Measurements from ENCODE around the gene C1orf198.

Gene C1orf198

GRCh38 chr1:230909974-230910754, 41.8 kb upstream of the C1orf198 start:
- H3K4me3 ChIP-seq (ENCODE audit: control insufficient read depth in 1 of 7, extremely low read depth in 1 of 7, insufficient read depth in 4 of 7, low read depth in 2 of 7, low read length in 6 of 7), result no peak overlapping the region
- CTCF ChIA-PET, result no interaction called here
- WGBS (ENCODE audit: insufficient coverage), result 94% methylated on average over 12 of the region's 13 CpGs
- H3K36me3 ChIP-seq (ENCODE audit: control insufficient read depth in 4 of 4, insufficient read depth in 4 of 4, low read length in 3 of 4), result peaks cover 11 to 60% (median 28%) of the 10 kb centered on the region in 4 experiments
- no peak overlapping the region for H3K27ac ChIP-seq (ENCODE audit: insufficient read depth in 1 of 2, low read depth in 1 of 2, low read length in 2 of 2, poor library complexity in 1 of 2, severe bottlenecking in 2 of 2)
- POLR2A ChIA-PET, result no interaction called here
- no peaks in the 10 kb centered on the region for H3K27me3 ChIP-seq (replicated peaks in 2 of 5; ENCODE audit: control insufficient read depth in 4 of 5, insufficient read depth in 5 of 5, low read length in 4 of 5)
- no peaks in the 10 kb centered on the region for H3K4me1 ChIP-seq (ENCODE audit: control extremely low read depth in 1 of 4, control insufficient read depth in 4 of 4, insufficient read depth in 4 of 4, low read length in 3 of 4)
- no peak for DNase-seq
- no peaks in the 10 kb centered on the region for H3K9me3 ChIP-seq (ENCODE audit: control extremely low read depth in 1 of 5, control insufficient read depth in 4 of 5, insufficient read depth in 2 of 5, low read depth in 1 of 5, low read length in 4 of 5)

GRCh38 chr1:230907472-230908205, 39.3 kb upstream of the C1orf198 start:
- WGBS (ENCODE audit: insufficient coverage), result 96% methylated on average over 3 of the region's 4 CpGs
- Histone ChIP-seq H3K27me3 (replicated peaks in 2 of 5; ENCODE audit: control insufficient read depth in 4 of 5, insufficient read depth in 5 of 5, low read length in 4 of 5) (no peaks in the 10 kb centered on the region), H3K9me3 (ENCODE audit: control extremely low read depth in 1 of 5, control insufficient read depth in 4 of 5, insufficient read depth in 2 of 5, low read depth in 1 of 5, low read length in 4 of 5) (no peaks in the 10 kb centered on the region), H3K27ac (ENCODE audit: insufficient read depth in 1 of 2, low read depth in 1 of 2, low read length in 2 of 2, poor library complexity in 1 of 2, severe bottlenecking in 2 of 2) (no peak overlapping the region), H3K4me1 (ENCODE audit: control extremely low read depth in 1 of 4, control insufficient read depth in 4 of 4, insufficient read depth in 4 of 4, low read length in 3 of 4) (no peaks in the 10 kb centered on the region), H3K4me3 (ENCODE audit: control insufficient read depth in 1 of 7, extremely low read depth in 1 of 7, insufficient read depth in 4 of 7, low read depth in 2 of 7, low read length in 6 of 7) (no peak overlapping the region), H3K36me3 (ENCODE audit: control insufficient read depth in 4 of 4, insufficient read depth in 4 of 4, low read length in 3 of 4) (peaks cover 11 to 58% (median 25%) of the 10 kb centered on the region in 4 experiments)
- CTCF ChIA-PET, result interaction anchor here (0.8 to 1.1 kb wide), 2 partner anchors 9 to 11 kb away, joined by 4 to 5 read pairs; no protein-coding TSS in a partner anchor
- no peak for DNase-seq
- POLR2A ChIA-PET, result no interaction called here

- DNase-seq, result no peak
- CTCF ChIA-PET, result no interaction called here
Observed at GRCh38 chr1:230906226-230906625, 37.9 kb upstream of the C1orf198 start.

GRCh38 chr1:230905733-230906132, 37.4 kb upstream of the C1orf198 start:
- POLR2A ChIA-PET, result no interaction called here
- no peak overlapping the region for H3K4me3 ChIP-seq (ENCODE audit: control insufficient read depth in 1 of 7, extremely low read depth in 1 of 7, insufficient read depth in 4 of 7, low read depth in 2 of 7, low read length in 6 of 7)
- no peaks in the 10 kb centered on the region for H3K27me3 ChIP-seq (replicated peaks in 2 of 5; ENCODE audit: control insufficient read depth in 4 of 5, insufficient read depth in 5 of 5, low read length in 4 of 5)
- WGBS (ENCODE audit: insufficient coverage), result 100% methylated on average over 5 of the region's 5 CpGs
- peaks cover 5 to 51% (median 24%) of the 10 kb centered on the region in 4 experiments for H3K36me3 ChIP-seq (ENCODE audit: control insufficient read depth in 4 of 4, insufficient read depth in 4 of 4, low read length in 3 of 4)
- no peak for DNase-seq
- CTCF ChIA-PET, result interaction anchor here (1.9 kb wide), 1 partner anchor 13 kb away, joined by 7 read pairs; no protein-coding TSS in a partner anchor
- no peak overlapping the region for H3K27ac ChIP-seq (ENCODE audit: insufficient read depth in 1 of 2, low read depth in 1 of 2, low read length in 2 of 2, poor library complexity in 1 of 2, severe bottlenecking in 2 of 2)
- no peaks in the 10 kb centered on the region for H3K4me1 ChIP-seq (ENCODE audit: control extremely low read depth in 1 of 4, control insufficient read depth in 4 of 4, insufficient read depth in 4 of 4, low read length in 3 of 4)
- no peaks in the 10 kb centered on the region for H3K9me3 ChIP-seq (ENCODE audit: control extremely low read depth in 1 of 5, control insufficient read depth in 4 of 5, insufficient read depth in 2 of 5, low read depth in 1 of 5, low read length in 4 of 5)

More at GRCh38 chr1:230906226-230906625, 37.9 kb upstream of the C1orf198 start:
- POLR2A ChIA-PET, result no interaction called here
- Histone ChIP-seq H3K4me3 (ENCODE audit: control insufficient read depth in 1 of 7, extremely low read depth in 1 of 7, insufficient read depth in 4 of 7, low read depth in 2 of 7, low read length in 6 of 7) (no peak overlapping the region), H3K27me3 (replicated peaks in 2 of 5; ENCODE audit: control insufficient read depth in 4 of 5, insufficient read depth in 5 of 5, low read length in 4 of 5) (no peaks in the 10 kb centered on the region), H3K9me3 (ENCODE audit: control extremely low read depth in 1 of 5, control insufficient read depth in 4 of 5, insufficient read depth in 2 of 5, low read depth in 1 of 5, low read length in 4 of 5) (no peaks in the 10 kb centered on the region), H3K4me1 (ENCODE audit: control extremely low read depth in 1 of 4, control insufficient read depth in 4 of 4, insufficient read depth in 4 of 4, low read length in 3 of 4) (no peaks in the 10 kb centered on the region), H3K27ac (ENCODE audit: insufficient read depth in 1 of 2, low read depth in 1 of 2, low read length in 2 of 2, poor library complexity in 1 of 2, severe bottlenecking in 2 of 2) (no peak overlapping the region), H3K36me3 (ENCODE audit: control insufficient read depth in 4 of 4, insufficient read depth in 4 of 4, low read length in 3 of 4) (peaks cover 5 to 51% (median 24%) of the 10 kb centered on the region in 4 experiments)
- WGBS (ENCODE audit: insufficient coverage), result 100% methylated on average over 1 of the region's 2 CpGs

GRCh38 chr1:230902349-230902923, 34.1 kb upstream of the C1orf198 start:
- Histone ChIP-seq H3K9me3 (ENCODE audit: control extremely low read depth in 1 of 5, control insufficient read depth in 4 of 5, insufficient read depth in 2 of 5, low read depth in 1 of 5, low read length in 4 of 5) (no peaks in the 10 kb centered on the region), H3K4me1 (ENCODE audit: control extremely low read depth in 1 of 4, control insufficient read depth in 4 of 4, insufficient read depth in 4 of 4, low read length in 3 of 4) (no peaks in the 10 kb centered on the region), H3K4me3 (ENCODE audit: control insufficient read depth in 1 of 7, extremely low read depth in 1 of 7, insufficient read depth in 4 of 7, low read depth in 2 of 7, low read length in 6 of 7) (no peak overlapping the region), H3K27me3 (replicated peaks in 2 of 5; ENCODE audit: control insufficient read depth in 4 of 5, insufficient read depth in 5 of 5, low read length in 4 of 5) (peaks cover 0 to 3% (median 0%) of the 10 kb centered on the region in 5 experiments), H3K36me3 (ENCODE audit: control insufficient read depth in 4 of 4, insufficient read depth in 4 of 4, low read length in 3 of 4) (peaks cover 5 to 29% (median 8%) of the 10 kb centered on the region in 4 experiments), H3K27ac (ENCODE audit: insufficient read depth in 1 of 2, low read depth in 1 of 2, low read length in 2 of 2, poor library complexity in 1 of 2, severe bottlenecking in 2 of 2) (no peak overlapping the region)
- ChIA-PET CTCF (interaction anchor here (1.4 kb wide), 1 partner anchor 16 kb away, joined by 4 read pairs; no protein-coding TSS in a partner anchor), POLR2A (no interaction called here)
- DNase-seq, result no peak
- 97% methylated on average over 20 of the region's 22 CpGs for WGBS (ENCODE audit: insufficient coverage)

- Histone ChIP-seq H3K4me1 (ENCODE audit: control extremely low read depth in 1 of 4, control insufficient read depth in 4 of 4, insufficient read depth in 4 of 4, low read length in 3 of 4) (no peaks in the 10 kb centered on the region), H3K27ac (ENCODE audit: insufficient read depth in 1 of 2, low read depth in 1 of 2, low read length in 2 of 2, poor library complexity in 1 of 2, severe bottlenecking in 2 of 2) (no peak overlapping the region), H3K9me3 (ENCODE audit: control extremely low read depth in 1 of 5, control insufficient read depth in 4 of 5, insufficient read depth in 2 of 5, low read depth in 1 of 5, low read length in 4 of 5) (no peaks in the 10 kb centered on the region), H3K4me3 (ENCODE audit: control insufficient read depth in 1 of 7, extremely low read depth in 1 of 7, insufficient read depth in 4 of 7, low read depth in 2 of 7, low read length in 6 of 7) (no peak overlapping the region), H3K36me3 (ENCODE audit: control insufficient read depth in 4 of 4, insufficient read depth in 4 of 4, low read length in 3 of 4) (peaks cover 0 to 23% (median 8%) of the 10 kb centered on the region in 4 experiments), H3K27me3 (replicated peaks in 2 of 5; ENCODE audit: control insufficient read depth in 4 of 5, insufficient read depth in 5 of 5, low read length in 4 of 5) (peaks cover 0 to 3% (median 0%) of the 10 kb centered on the region in 5 experiments)
- POLR2A ChIA-PET, result no interaction called here
- CTCF ChIA-PET, result interaction anchor here (1.5 kb wide), 1 partner anchor 9 kb away, joined by 5 read pairs; no protein-coding TSS in a partner anchor
- 100% methylated on average over 5 of the region's 6 CpGs for WGBS (ENCODE audit: insufficient coverage)
- no peak for DNase-seq
Observed at GRCh38 chr1:230901671-230902070, 33.4 kb upstream of the C1orf198 start.

Data from common myeloid progenitor, CD34-positive (primary cell).